ENCODE data around the gene ST8SIA4. TPM values are rescaled to one million over a fixed set of nuclear protein-coding genes. Genes with fewer than 3 reads are reported as not detected.

Gene ST8SIA4
- polyA plus RNA-seq, 3 donors: 12.4 to 36.4 (median 30.7) TPM

GRCh38 chr5:100796851-100797250 is 106.2 kb downstream of the ST8SIA4 start:
- Mint-ChIP-seq H3K36me3 (peaks cover 0 to 5% of the 10 kb centered on the region in 2 donors), H3K9me3 (peaks cover 14 to 24% (median 17%) of the 10 kb centered on the region in 7 donors), H3K4me1 (peaks cover 3% of the 10 kb centered on the region), H3K27me3 (ENCODE audit: low read depth in 3 of 3) (peaks cover 0 to 1% (median 0%) of the 10 kb centered on the region in 3 donors), H3K27ac (no peak overlapping the region), H3K4me3 (no peak overlapping the region)
- no peak overlapping the region for H2AFZ ChIP-seq (ENCODE audit: insufficient read depth, low read depth, low read length, poor library complexity, severe bottlenecking)
- intact Hi-C loops (cut with micrococcal nuclease): no loop called here
- H3K79me2 ChIP-seq (ENCODE audit: insufficient read depth, low read length): no peaks in the 10 kb centered on the region
- no peak overlapping the region for H3K4me3 ChIP-seq (replicated peaks in 1 of 3; ENCODE audit: low read depth in 2 of 3, low read length in 3 of 3)
- 80% methylated on average over 1 of the region's 3 CpGs for WGBS (ENCODE audit: insufficient coverage)
- no peak overlapping the region for H3K4me2 ChIP-seq (replicated peaks; ENCODE audit: extremely low read depth, low read length, poor library complexity, severe bottlenecking)
- no peak overlapping the region for H3K27ac ChIP-seq (ENCODE audit: low read depth in 1 of 2, low read length in 2 of 2)
- DNase-seq: no peak
- H3K36me3 ChIP-seq (replicated peaks in 1 of 2; ENCODE audit: control insufficient read depth in 1 of 2, insufficient read depth in 2 of 2, low read length in 2 of 2): peaks cover 0 to 7% of the 10 kb centered on the region in 2 donors
- no peak overlapping the region for H3K9ac ChIP-seq (ENCODE audit: insufficient read depth, low read length, poor library complexity, severe bottlenecking)
- no peak for TF ChIP-seq CTCF (IDR thresholded peaks at IDR 0.05)
- no peaks in the 10 kb centered on the region for H3K4me1 ChIP-seq (ENCODE audit: control insufficient read depth in 1 of 2, insufficient read depth in 2 of 2, low read length in 2 of 2)
- H3K27me3 ChIP-seq (ENCODE audit: control insufficient read depth in 2 of 2, insufficient read depth in 2 of 2, low read length in 2 of 2): no peaks in the 10 kb centered on the region
- no peaks in the 10 kb centered on the region for H4K20me1 ChIP-seq (ENCODE audit: insufficient read depth, low read length)
- peaks cover 19 to 21% of the 10 kb centered on the region in 2 donors for H3K9me3 ChIP-seq (replicated peaks in 1 of 2; ENCODE audit: control insufficient read depth in 1 of 2, insufficient read depth in 1 of 2, low read length in 2 of 2)

- peaks cover 0 to 7% of the 10 kb centered on the region in 2 donors for H3K36me3 ChIP-seq (replicated peaks in 1 of 2; ENCODE audit: control insufficient read depth in 1 of 2, insufficient read depth in 2 of 2, low read length in 2 of 2)
- no peak overlapping the region for H3K4me2 ChIP-seq (replicated peaks; ENCODE audit: extremely low read depth, low read length, poor library complexity, severe bottlenecking)
- H3K27me3 Mint-ChIP-seq (ENCODE audit: low read depth in 3 of 3): peaks cover 0 to 2% (median 1%) of the 10 kb centered on the region in 3 donors
- intact Hi-C loops (cut with micrococcal nuclease): no loop called here
- H4K20me1 ChIP-seq (ENCODE audit: insufficient read depth, low read length): no peaks in the 10 kb centered on the region
- no peak overlapping the region for H2AFZ ChIP-seq (ENCODE audit: insufficient read depth, low read depth, low read length, poor library complexity, severe bottlenecking)
- H3K4me3 Mint-ChIP-seq: no peak overlapping the region
- DNase-seq: no peak
- no peak for TF ChIP-seq CTCF (IDR thresholded peaks at IDR 0.05)
- H3K27ac Mint-ChIP-seq: no peak overlapping the region
- H3K36me3 Mint-ChIP-seq: peaks cover 0 to 5% of the 10 kb centered on the region in 2 donors
- no peaks in the 10 kb centered on the region for H3K27me3 ChIP-seq (ENCODE audit: control insufficient read depth in 2 of 2, insufficient read depth in 2 of 2, low read length in 2 of 2)
- peaks cover 18 to 20% of the 10 kb centered on the region in 2 donors for H3K9me3 ChIP-seq (replicated peaks in 1 of 2; ENCODE audit: control insufficient read depth in 1 of 2, insufficient read depth in 1 of 2, low read length in 2 of 2)
- peaks cover 11 to 20% (median 16%) of the 10 kb centered on the region in 7 donors for H3K9me3 Mint-ChIP-seq
- no peaks in the 10 kb centered on the region for H3K79me2 ChIP-seq (ENCODE audit: insufficient read depth, low read length)
- no peak overlapping the region for H3K27ac ChIP-seq (ENCODE audit: low read depth in 1 of 2, low read length in 2 of 2)
- no peak overlapping the region for H3K9ac ChIP-seq (ENCODE audit: insufficient read depth, low read length, poor library complexity, severe bottlenecking)
- H3K4me3 ChIP-seq (replicated peaks in 1 of 3; ENCODE audit: low read depth in 2 of 3, low read length in 3 of 3): no peak overlapping the region
- H3K4me1 Mint-ChIP-seq: peaks cover 10% of the 10 kb centered on the region
- peaks cover 4 to 7% of the 10 kb centered on the region in 2 donors for H3K4me1 ChIP-seq (ENCODE audit: control insufficient read depth in 1 of 2, insufficient read depth in 2 of 2, low read length in 2 of 2)
- 97% methylated on average over 3 of the region's 4 CpGs for WGBS (ENCODE audit: insufficient coverage)
Measured at GRCh38 chr5:100794844-100795243, 108.2 kb downstream of the ST8SIA4 start.
